Mesothelial cell of epicardium (in vitro differentiated cells): ENCODE results near the gene PDZD4. TPM values are rescaled to one million over a fixed set of nuclear protein-coding genes. Genes with fewer than 3 reads are reported as not detected.

Experiments used
- DNase-seq, 2 experiments: peaks; one replicate each; pipeline ENCODE4 v3.0.0; 2021; ENCODE audit warnings: low spot score in 2 of 2; ENCODE audit not compliant: unreplicated experiment in 2 of 2
- H3K27ac Mint-ChIP-seq: 2 replicates; pipeline ENCODE4 v1.8.0; 2021; ENCODE audit warnings: mixed read lengths
- H3K27me3 Mint-ChIP-seq: 2 replicates; pipeline ENCODE4 v1.8.0; 2021; ENCODE audit warnings: low read depth, mixed read lengths
- H3K36me3 Mint-ChIP-seq: 2 replicates; pipeline ENCODE4 v1.8.0; 2021; ENCODE audit warnings: mixed read lengths
- H3K4me1 Mint-ChIP-seq: 2 replicates; pipeline ENCODE4 v1.8.0; 2021; ENCODE audit warnings: mixed read lengths
- H3K4me3 Mint-ChIP-seq: 2 replicates; pipeline ENCODE4 v1.8.0; 2021; ENCODE audit warnings: mild to moderate bottlenecking, moderate library complexity, mixed read lengths
- H3K9me3 Mint-ChIP-seq: 2 replicates; pipeline ENCODE4 v1.8.0; 2021; ENCODE audit warnings: mixed read lengths
- total RNA-seq: library from RNA; stranded (reverse); gene quantifications from 3 replicates; pipeline ENCODE4 v1.2.1, GENCODE V29; 2021
- TF ChIP-seq, protein P1 (sequence below): fragments of 200-600 bp; sonication (generic); IDR thresholded peaks from one replicate; pipeline ENCODE4 v1.5.0; 2021; ENCODE audit warnings: antibody characterized with exemption; ENCODE audit not compliant: unreplicated experiment

PDZD4 gene
- total RNA-seq, 1 donor from 2014 or later = 7.6 TPM

DNA sequence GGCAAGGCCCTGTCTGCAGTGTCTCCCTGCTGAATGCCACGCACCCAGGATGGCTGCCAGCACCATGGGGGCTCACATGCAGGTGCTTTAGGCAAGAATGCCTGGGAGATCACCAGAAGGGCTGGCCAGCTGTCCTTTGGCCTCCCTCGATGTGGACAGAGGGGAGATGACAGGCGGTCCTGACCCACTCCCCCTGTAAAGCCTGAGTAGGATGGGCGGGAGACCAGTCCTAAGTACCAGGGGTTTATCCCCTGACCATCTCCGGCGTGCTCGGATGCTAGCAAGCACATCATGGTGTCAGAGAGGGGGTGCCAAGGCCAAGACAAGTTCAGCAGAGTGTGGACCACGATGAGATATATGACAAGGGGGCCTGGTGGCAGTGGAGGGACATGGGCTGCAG is 5.3 kb downstream of the PDZD4 start:
- H3K9me3 Mint-ChIP-seq = peaks cover 11% of the 10 kb centered on the region
- no peak overlapping the region for H3K4me3 Mint-ChIP-seq
- H3K36me3 Mint-ChIP-seq = no peaks in the 10 kb centered on the region
- no peak for DNase-seq
- TF ChIP-seq, protein P1, sequence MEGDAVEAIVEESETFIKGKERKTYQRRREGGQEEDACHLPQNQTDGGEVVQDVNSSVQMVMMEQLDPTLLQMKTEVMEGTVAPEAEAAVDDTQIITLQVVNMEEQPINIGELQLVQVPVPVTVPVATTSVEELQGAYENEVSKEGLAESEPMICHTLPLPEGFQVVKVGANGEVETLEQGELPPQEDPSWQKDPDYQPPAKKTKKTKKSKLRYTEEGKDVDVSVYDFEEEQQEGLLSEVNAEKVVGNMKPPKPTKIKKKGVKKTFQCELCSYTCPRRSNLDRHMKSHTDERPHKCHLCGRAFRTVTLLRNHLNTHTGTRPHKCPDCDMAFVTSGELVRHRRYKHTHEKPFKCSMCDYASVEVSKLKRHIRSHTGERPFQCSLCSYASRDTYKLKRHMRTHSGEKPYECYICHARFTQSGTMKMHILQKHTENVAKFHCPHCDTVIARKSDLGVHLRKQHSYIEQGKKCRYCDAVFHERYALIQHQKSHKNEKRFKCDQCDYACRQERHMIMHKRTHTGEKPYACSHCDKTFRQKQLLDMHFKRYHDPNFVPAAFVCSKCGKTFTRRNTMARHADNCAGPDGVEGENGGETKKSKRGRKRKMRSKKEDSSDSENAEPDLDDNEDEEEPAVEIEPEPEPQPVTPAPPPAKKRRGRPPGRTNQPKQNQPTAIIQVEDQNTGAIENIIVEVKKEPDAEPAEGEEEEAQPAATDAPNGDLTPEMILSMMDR = no peak
- no peaks in the 10 kb centered on the region for H3K4me1 Mint-ChIP-seq
- H3K27ac Mint-ChIP-seq = no peak overlapping the region
- H3K27me3 Mint-ChIP-seq = peaks cover 47% of the 10 kb centered on the region

DNA sequence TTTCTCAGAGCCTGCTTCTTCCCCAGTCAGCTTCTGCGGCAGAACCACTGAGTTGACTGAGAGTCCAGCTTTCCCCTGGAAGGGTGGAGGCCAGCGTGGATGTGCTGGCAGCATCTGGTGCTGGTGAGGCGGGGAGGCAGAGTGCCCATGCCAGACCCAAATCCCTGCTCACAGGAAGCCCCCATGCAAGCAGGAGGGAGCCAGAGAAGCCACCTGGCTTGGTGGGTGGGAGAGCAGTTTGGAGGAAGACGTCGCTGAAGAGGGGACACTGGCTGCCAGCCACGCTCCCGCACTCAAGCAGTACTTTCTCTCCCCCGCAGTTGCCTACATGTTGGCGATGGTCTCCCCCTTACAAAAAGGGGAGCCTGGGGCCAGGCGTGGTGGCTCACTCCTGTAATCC is 6.0 kb downstream of the PDZD4 start:
- Mint-ChIP-seq H3K4me1 (peaks cover 4% of the 10 kb centered on the region), H3K36me3 (no peaks in the 10 kb centered on the region), H3K9me3 (peaks cover 11% of the 10 kb centered on the region), H3K27ac (no peak overlapping the region), H3K27me3 (peaks cover 46% of the 10 kb centered on the region), H3K4me3 (no peak overlapping the region)
- TF ChIP-seq, protein P1 = no peak
- DNase-seq = no peak

DNA sequence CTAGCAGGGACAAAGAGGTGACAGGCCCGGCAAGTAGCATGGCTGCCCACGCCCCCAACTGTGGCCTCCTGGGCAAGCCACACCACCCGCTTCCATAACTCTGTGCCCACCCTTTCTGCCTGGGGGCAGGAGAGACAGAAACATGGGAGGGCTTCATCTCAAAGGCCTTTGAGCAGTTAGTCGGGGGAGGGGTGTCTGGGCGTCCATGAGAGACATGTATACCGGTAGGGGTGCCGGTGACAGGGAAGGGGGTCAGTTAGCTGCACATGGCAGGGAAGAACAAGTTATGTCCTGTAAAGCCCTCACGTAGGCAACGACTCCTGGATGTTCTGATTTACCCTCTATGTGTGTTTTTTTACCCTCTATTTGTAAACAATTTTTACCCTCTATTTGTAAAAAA is 9.3 kb downstream of the PDZD4 start:
- no peaks in the 10 kb centered on the region for H3K36me3 Mint-ChIP-seq
- TF ChIP-seq, protein P1 = no peak
- H3K27me3 Mint-ChIP-seq = peaks cover 18% of the 10 kb centered on the region
- H3K27ac Mint-ChIP-seq = no peak overlapping the region
- no peak for DNase-seq
- H3K9me3 Mint-ChIP-seq = peaks cover 4% of the 10 kb centered on the region
- H3K4me3 Mint-ChIP-seq = no peak overlapping the region
- peaks cover 5% of the 10 kb centered on the region for H3K4me1 Mint-ChIP-seq

DNA sequence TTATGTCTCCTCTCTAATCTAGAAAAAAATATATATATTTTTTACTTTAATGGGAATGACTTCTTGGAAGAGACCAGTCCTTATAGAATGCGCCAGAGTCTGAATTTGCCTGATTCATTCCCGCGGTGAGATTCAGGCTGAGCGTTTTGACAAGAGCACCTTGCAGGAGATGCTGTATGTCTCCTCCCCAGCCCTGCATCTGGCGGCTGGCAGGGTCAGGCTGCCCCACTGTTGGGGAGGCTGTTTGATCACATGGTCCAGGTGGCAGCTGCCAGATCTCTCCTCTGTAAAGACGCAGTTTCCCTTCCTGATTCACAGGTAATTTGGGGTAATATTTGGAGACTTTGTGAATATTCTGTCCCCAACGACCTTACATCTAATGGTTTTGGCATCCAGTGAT is 9.7 kb downstream of the PDZD4 start:
- TF ChIP-seq, protein P1 = no peak
- Mint-ChIP-seq H3K36me3 (no peaks in the 10 kb centered on the region), H3K27me3 (peaks cover 16% of the 10 kb centered on the region), H3K9me3 (peaks cover 4% of the 10 kb centered on the region), H3K4me3 (no peak overlapping the region), H3K27ac (no peak overlapping the region), H3K4me1 (peaks cover 5% of the 10 kb centered on the region)
- no peak for DNase-seq

DNA sequence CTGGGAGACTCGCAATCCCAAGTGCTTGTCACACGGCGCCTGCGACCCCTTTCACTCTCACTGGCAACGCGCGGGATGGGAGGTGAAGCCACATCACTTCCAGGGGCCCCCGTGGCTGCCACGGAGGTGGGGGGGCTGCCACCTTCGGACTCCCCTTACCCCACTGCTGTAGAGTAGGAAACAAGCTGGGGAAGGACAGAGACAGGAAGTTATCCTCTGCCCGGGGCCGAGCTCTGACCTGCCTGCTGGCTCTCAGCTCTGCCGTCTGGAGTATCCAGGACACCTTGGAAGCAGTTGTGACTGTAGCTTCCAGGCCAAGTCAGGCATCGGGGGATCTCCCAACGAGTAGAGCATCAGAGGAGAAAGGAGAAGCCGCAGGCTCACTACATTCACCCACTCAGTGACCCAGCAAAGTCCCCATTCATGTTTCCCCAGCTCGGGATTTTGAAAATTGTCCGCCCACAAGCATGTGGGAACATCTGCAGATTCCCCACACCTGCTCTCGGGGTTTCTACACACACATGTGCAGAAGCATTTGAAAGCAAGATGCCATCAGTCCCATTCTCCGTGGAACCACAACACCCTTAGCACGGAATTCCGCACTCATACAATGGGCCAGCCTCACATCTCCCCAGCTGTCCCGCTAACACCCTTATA is 10.8 kb downstream of the PDZD4 start:
- peak overlapping the region; percentile 58 for H3K4me3 Mint-ChIP-seq
- H3K9me3 Mint-ChIP-seq = peaks cover 11% of the 10 kb centered on the region
- peak overlapping the region; percentile 50 for H3K27ac Mint-ChIP-seq
- H3K27me3 Mint-ChIP-seq = peaks cover 5% of the 10 kb centered on the region
- H3K36me3 Mint-ChIP-seq = no peaks in the 10 kb centered on the region
- TF ChIP-seq, protein P1 = no peak
- peaks cover 5% of the 10 kb centered on the region for H3K4me1 Mint-ChIP-seq
- no peak for DNase-seq
